Vagina (tissue), 2 donors: ENCODE results near the gene BTG3.

Experiments used
- POLR2A ChIP-seq, 2 donors: fragments of 450-650 bp; IDR thresholded peaks; one replicate each; pipeline ENCODE4 v1.6.1; 2017; ENCODE audit warnings: antibody characterized with exemption in 2 of 2, mild to moderate bottlenecking in 2 of 2, moderate library complexity in 2 of 2
- POLR2AphosphoS5 ChIP-seq, 2 donors: sonication (generic); formaldehyde crosslinking; IDR thresholded peaks; one replicate each; pipeline ENCODE4 v1.9.0; 2017; ENCODE audit warnings: antibody characterized with exemption in 2 of 2, mild to moderate bottlenecking in 2 of 2, low read depth in 1 of 2; ENCODE audit not compliant: insufficient read depth in 1 of 2
- TF ChIP-seq, protein P1 (sequence below), 3 experiments: fragments of 450-650 bp in 2 of 3; fragments of 200-600 bp in 1 of 3; sonication (generic) in 1 of 3; IDR thresholded peaks; one replicate each; pipeline ENCODE4 v1.5.1; 2017 to 2019; ENCODE audit warnings: antibody characterized with exemption in 3 of 3, mild to moderate bottlenecking in 2 of 3, moderate library complexity in 2 of 3

- TF ChIP-seq, protein P1, sequence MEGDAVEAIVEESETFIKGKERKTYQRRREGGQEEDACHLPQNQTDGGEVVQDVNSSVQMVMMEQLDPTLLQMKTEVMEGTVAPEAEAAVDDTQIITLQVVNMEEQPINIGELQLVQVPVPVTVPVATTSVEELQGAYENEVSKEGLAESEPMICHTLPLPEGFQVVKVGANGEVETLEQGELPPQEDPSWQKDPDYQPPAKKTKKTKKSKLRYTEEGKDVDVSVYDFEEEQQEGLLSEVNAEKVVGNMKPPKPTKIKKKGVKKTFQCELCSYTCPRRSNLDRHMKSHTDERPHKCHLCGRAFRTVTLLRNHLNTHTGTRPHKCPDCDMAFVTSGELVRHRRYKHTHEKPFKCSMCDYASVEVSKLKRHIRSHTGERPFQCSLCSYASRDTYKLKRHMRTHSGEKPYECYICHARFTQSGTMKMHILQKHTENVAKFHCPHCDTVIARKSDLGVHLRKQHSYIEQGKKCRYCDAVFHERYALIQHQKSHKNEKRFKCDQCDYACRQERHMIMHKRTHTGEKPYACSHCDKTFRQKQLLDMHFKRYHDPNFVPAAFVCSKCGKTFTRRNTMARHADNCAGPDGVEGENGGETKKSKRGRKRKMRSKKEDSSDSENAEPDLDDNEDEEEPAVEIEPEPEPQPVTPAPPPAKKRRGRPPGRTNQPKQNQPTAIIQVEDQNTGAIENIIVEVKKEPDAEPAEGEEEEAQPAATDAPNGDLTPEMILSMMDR (IDR thresholded peaks at IDR 0.05): no peak
- no peak for TF ChIP-seq POLR2A (IDR thresholded peaks at IDR 0.05)
- TF ChIP-seq POLR2AphosphoS5 (IDR thresholded peaks at IDR 0.05; ENCODE audit: insufficient read depth in 1 of 2, low read depth in 1 of 2): no peak
Observed at GRCh38 chr21:17576080-17576835, 36.4 kb downstream of the BTG3 start.
